GM18508 (cell line): ENCODE results near the gene ETFB.

ENCODE experiments used
- ATAC-seq: cut with Tn5 transposase; IDR thresholded peaks from one replicate; pipeline ENCODE4 v1.9.1; 2021; ENCODE audit warnings: moderate number of reproducible peaks; ENCODE audit not compliant: insufficient read depth, unreplicated experiment

The ETFB gene

DNA sequence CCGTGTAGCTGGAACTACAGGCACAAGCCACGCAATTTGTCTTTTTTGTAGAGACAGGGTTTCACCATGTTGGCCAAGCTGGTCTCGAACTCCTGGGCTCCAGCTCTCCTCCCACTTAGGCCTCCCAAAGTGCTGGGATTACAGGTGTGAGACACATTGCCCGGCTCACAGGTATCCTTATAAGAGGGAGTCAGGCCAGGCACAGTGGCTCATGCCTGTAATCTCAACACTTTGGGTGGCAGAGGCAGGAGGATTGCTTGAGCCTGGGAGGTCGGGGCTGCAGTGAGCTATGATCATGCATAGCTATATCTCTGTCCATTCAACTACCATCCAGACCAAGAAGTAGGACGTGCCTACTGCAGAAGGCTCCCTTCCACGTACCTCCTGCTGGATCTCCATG is 64.9 kb downstream of the ETFB start:
- ATAC-seq, result no peak

DNA sequence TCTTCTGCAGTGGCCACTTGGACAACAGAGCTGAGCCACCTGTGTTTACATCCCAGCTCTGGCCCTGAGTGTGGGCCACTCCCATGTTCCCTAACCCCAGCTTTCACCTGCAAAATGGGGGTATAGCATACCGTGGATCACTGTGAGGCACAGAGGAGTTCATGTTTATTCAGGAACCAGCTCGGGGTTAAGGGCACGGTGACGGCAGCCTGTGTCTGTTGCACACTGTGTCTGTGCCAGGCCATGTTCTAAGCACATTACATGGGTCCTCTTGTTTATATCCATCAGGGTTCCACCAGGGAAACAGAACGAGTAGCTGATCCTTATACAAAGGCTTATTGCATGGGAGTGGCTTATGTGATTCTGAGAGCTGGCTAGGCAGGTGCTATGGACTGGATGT is 68.8 kb downstream of the ETFB start:
- no peak for ATAC-seq

- no peak for ATAC-seq
Observed at GRCh38 chr19:51296336-51297093, 69.7 kb downstream of the ETFB start.

DNA sequence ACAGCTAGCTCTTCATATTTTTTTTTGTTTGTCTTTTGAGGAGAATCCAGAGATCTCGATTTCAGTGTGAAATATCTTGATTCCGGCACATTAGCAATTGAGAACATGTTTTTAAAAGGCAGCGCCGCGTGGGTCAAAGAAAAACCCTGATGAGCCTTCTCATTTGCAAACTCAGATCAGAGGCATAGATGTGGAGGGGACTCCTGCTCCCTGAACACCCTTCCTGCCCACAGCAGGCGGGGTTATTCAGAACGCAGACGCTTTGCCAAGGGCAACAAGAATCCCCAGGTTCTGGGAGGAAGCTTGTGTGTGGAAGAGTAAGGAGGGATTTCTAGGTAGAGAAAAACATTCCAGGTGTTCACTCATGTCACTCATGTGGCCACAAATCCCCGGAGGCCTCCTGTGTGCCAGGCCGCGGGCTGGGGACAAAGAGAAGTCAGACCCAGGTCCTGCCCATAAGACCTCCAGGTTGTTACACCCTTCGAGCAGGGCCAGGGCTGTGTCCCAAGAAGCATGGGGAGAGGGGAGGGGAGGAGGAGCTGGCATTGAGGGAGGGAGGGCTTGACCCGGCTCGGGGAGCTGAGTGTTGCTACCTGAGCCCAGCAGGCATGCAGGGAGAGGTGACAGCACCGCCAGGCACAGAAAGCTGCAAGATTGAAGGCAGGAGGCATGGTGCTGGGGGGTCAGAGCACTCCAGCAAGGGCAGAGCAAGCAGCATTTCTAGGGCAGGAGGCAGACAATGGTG is 70.6 kb downstream of the ETFB start:
- ATAC-seq, result no peak
